Measurements from ENCODE around the gene TADA3.

The TADA3 gene

GRCh38 chr3:9807981-9808344 is 15.7 kb upstream of the TADA3 start:
- Histone ChIP-seq H3K79me2 (ENCODE audit: insufficient read depth, low read length) (no peaks in the 10 kb centered on the region), H3K9ac (ENCODE audit: low read depth, low read length) (no peak overlapping the region), H3K36me3 (ENCODE audit: insufficient read depth, low read length) (peaks cover 87% of the 10 kb centered on the region), H4K20me1 (ENCODE audit: insufficient read depth, low read length) (peaks cover 8% of the 10 kb centered on the region), H3K27me3 (ENCODE audit: insufficient read depth, low read length, poor library complexity) (no peaks in the 10 kb centered on the region), H3K4me2 (ENCODE audit: insufficient read depth, low read length) (no peak overlapping the region), H3K4me3 (ENCODE audit: low read depth in 1 of 2, low read length in 2 of 2) (no peak overlapping the region), H2AFZ (ENCODE audit: low read depth, low read length) (no peak overlapping the region), H3K4me1 (ENCODE audit: insufficient read depth, low read length) (no peaks in the 10 kb centered on the region), H3K27ac (ENCODE audit: low read length) (no peak overlapping the region), H3K9me3 (ENCODE audit: insufficient read depth, low read length, severe bottlenecking) (no peaks in the 10 kb centered on the region)
- TF ChIP-seq EZH2 (IDR thresholded peaks at IDR 0.05; ENCODE audit: borderline replicate concordance, low read depth, low read length, severe bottlenecking), result no peak
- TF ChIP-seq CTCF (IDR thresholded peaks at IDR 0.05; ENCODE audit: borderline replicate concordance, extremely low read depth, low read length, poor library complexity, severe bottlenecking), result no peak
- ATAC-seq (ENCODE audit: insufficient read depth, low read depth) (no peak), DNase-seq (no peak)

DNA sequence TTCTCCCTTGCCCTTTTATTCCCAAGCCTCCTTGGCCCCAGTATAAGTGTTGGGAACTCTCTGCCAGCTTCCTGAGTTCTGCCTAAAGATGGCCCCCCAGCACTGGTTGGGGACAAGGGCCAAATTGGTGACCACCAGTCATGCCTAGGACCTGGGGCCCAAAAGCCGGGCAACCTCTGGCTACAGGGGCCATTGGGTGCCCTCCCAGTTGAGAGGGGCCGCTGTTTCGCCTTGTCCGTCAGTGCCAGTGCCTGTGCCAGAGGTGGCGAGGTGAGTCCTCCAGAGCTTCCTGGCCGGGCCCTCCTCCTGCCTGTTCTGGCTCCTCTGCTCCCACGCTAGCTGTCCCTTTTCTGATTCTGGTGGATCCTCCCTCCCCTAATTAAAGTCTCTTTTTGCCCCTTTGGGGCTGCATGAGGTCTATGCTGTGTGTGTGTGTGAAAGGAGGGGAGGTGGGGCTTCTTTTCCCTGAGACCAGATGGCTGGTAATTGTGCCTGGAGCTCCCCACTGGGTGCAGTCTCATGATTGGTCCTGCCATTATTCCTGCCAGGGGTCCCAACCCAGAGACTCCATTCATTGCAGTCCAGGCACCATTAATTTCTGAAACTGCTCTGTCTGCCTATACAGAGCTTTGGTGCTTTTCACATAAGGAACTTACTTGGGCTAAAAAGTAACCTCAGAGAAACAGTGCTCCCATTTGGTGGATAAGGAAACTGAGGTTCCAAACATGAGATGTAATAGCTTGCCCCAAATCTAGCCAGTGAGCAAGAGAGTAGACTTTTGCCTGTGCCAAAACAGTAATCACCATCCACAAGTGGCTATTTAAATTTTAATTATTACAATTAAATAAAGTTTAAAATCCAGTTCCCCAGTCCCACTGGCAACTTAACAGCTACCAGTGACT is 14.7 kb upstream of the TADA3 start:
- TF ChIP-seq EZH2 (IDR thresholded peaks at IDR 0.05; ENCODE audit: borderline replicate concordance, low read depth, low read length, severe bottlenecking) (no peak), CTCF (IDR thresholded peaks at IDR 0.05; ENCODE audit: borderline replicate concordance, extremely low read depth, low read length, poor library complexity, severe bottlenecking) (no peak)
- Histone ChIP-seq H3K27ac (ENCODE audit: low read length) (no peak overlapping the region), H3K27me3 (ENCODE audit: insufficient read depth, low read length, poor library complexity) (no peaks in the 10 kb centered on the region), H3K4me3 (ENCODE audit: low read depth in 1 of 2, low read length in 2 of 2) (no peak overlapping the region), H2AFZ (ENCODE audit: low read depth, low read length) (no peak overlapping the region), H3K4me1 (ENCODE audit: insufficient read depth, low read length) (no peaks in the 10 kb centered on the region), H4K20me1 (ENCODE audit: insufficient read depth, low read length) (peaks cover 8% of the 10 kb centered on the region), H3K9ac (ENCODE audit: low read depth, low read length) (no peak overlapping the region), H3K79me2 (ENCODE audit: insufficient read depth, low read length) (no peaks in the 10 kb centered on the region), H3K4me2 (ENCODE audit: insufficient read depth, low read length) (no peak overlapping the region), H3K9me3 (ENCODE audit: insufficient read depth, low read length, severe bottlenecking) (no peaks in the 10 kb centered on the region), H3K36me3 (ENCODE audit: insufficient read depth, low read length) (peaks cover 87% of the 10 kb centered on the region)
- DNase-seq, result no peak
- ATAC-seq (ENCODE audit: insufficient read depth, low read depth), result no peak

DNA sequence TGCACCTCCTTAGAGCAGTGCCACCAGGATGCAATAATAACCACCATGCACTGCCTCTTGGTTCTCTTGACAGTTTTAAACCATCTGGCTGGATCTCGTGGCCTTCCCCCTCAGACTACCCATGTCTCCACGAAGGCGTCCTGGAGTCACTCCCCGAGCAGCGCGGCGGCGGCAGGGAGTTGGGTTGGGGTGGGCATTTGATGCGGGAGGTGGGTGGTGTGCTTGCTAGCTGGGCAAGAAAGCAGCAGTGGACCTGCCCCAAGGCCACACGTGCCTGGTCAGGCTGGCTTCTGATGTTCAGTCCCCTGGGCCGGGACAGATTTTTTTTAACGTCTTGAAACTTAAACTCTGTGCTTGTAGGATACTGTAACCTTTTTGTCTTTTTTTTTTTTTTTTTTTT is 13.9 kb upstream of the TADA3 start:
- Histone ChIP-seq H3K36me3 (ENCODE audit: insufficient read depth, low read length) (peaks cover 86% of the 10 kb centered on the region), H4K20me1 (ENCODE audit: insufficient read depth, low read length) (peaks cover 8% of the 10 kb centered on the region), H3K4me2 (ENCODE audit: insufficient read depth, low read length) (no peak overlapping the region), H3K79me2 (ENCODE audit: insufficient read depth, low read length) (no peaks in the 10 kb centered on the region), H3K4me3 (ENCODE audit: low read depth in 1 of 2, low read length in 2 of 2) (no peak overlapping the region), H3K9ac (ENCODE audit: low read depth, low read length) (no peak overlapping the region), H3K4me1 (ENCODE audit: insufficient read depth, low read length) (no peaks in the 10 kb centered on the region), H3K27me3 (ENCODE audit: insufficient read depth, low read length, poor library complexity) (no peaks in the 10 kb centered on the region), H3K27ac (ENCODE audit: low read length) (no peak overlapping the region), H3K9me3 (ENCODE audit: insufficient read depth, low read length, severe bottlenecking) (no peaks in the 10 kb centered on the region), H2AFZ (ENCODE audit: low read depth, low read length) (no peak overlapping the region)
- TF ChIP-seq CTCF (IDR thresholded peaks at IDR 0.05; ENCODE audit: borderline replicate concordance, extremely low read depth, low read length, poor library complexity, severe bottlenecking), result no peak
- no peak for TF ChIP-seq EZH2 (IDR thresholded peaks at IDR 0.05; ENCODE audit: borderline replicate concordance, low read depth, low read length, severe bottlenecking)
- DNase-seq, result no peak
- ATAC-seq (ENCODE audit: insufficient read depth, low read depth), result no peak
